Endothelial cell of umbilical vein (primary cell): ENCODE results near the gene MR1. TPM values are rescaled to one million over a fixed set of nuclear protein-coding genes. Genes with fewer than 3 reads are reported as not detected.

Experiments
- BruUV-seq: library from RNA; stranded (reverse); fragments of 400-500 nt; replicated peaks from 2 replicates; lab custom pipeline; 2021; lab: Mats Ljungman, UMichigan
- CTCF ChIA-PET: fragments of 300-600, 350-600 bp; sonication (Branson Sonifier 250); formaldehyde crosslinking; loops from one replicate; lab custom pipeline; 2021; ENCODE audit warnings: antibody characterized with exemption, inconsistent platforms; lab: Charles Lee
- POLR2A ChIA-PET: fragments of 300-600, 350-600 bp; sonication (Branson Sonifier 250); formaldehyde crosslinking; loops from one replicate; lab custom pipeline; 2021; ENCODE audit warnings: antibody characterized with exemption, inconsistent platforms; lab: Charles Lee
- DNase-seq: peaks from one replicate; pipeline ENCODE4 v3.0.0-alpha.2; 2011; ENCODE audit warnings: low read depth, low spot score
- FAIRE-seq: peaks from 2 replicates; lab custom pipeline; 2011; peaks lifted over from hg19 to GRCh38; lab: Jason Lieb, UNC
- H2AFZ ChIP-seq: 2 replicates; pipeline ENCODE4 v1.6.0; 2012; ENCODE audit warnings: low read depth, low read length, control low read depth, inconsistent platforms
- H3K27ac ChIP-seq: 2 replicates; pipeline ENCODE4 v1.5.1; 2011; ENCODE audit warnings: low read depth, mild to moderate bottlenecking, control low read depth, low read length, moderate library complexity; ENCODE audit not compliant: insufficient read depth
- H3K27me3 ChIP-seq, 2 experiments: 2 replicates each; pipeline versions ENCODE4 v1.6.0 to v1.6.1; 2011; ENCODE audit warnings: low read length in 2 of 2, mixed read lengths in 1 of 2; ENCODE audit not compliant: control insufficient read depth in 2 of 2, insufficient read depth in 2 of 2
- H3K36me3 ChIP-seq, 2 experiments: 2 replicates in 1 of 2; 3 replicates in 1 of 2; pipeline ENCODE4 v1.5.1; 2011; ENCODE audit warnings: low read length in 2 of 2, mild to moderate bottlenecking in 1 of 2, moderate library complexity in 1 of 2; ENCODE audit not compliant: control insufficient read depth in 2 of 2, insufficient read depth in 2 of 2; ENCODE audit errors: extremely low read depth in 1 of 2
- H3K4me1 ChIP-seq: 3 replicates; pipeline ENCODE4 v1.5.1; 2011; ENCODE audit warnings: mild to moderate bottlenecking, low read length; ENCODE audit not compliant: control insufficient read depth, insufficient read depth; ENCODE audit errors: extremely low read depth
- H3K4me2 ChIP-seq: 2 replicates; pipeline ENCODE4 v1.6.1; 2011; ENCODE audit warnings: low read length, control low read depth, mixed read lengths; ENCODE audit not compliant: insufficient read depth
- H3K4me3 ChIP-seq, 3 experiments: fragments of 200-600 bp in 1 of 3; sonication (generic), shearing (Covaris generic) in 1 of 3; replicated peaks in 1 of 3; 2 replicates each; pipeline ENCODE4 v1.5.1; 2011 to 2016; ENCODE audit warnings: control low read depth in 3 of 3, low read length in 3 of 3, mild to moderate bottlenecking in 2 of 3, inconsistent platforms in 1 of 3, low read depth in 1 of 3, moderate library complexity in 1 of 3; ENCODE audit not compliant: insufficient read depth in 1 of 3
- H3K79me2 ChIP-seq: 2 replicates; pipeline ENCODE4 v1.6.0; 2012; ENCODE audit warnings: low read length, inconsistent platforms; ENCODE audit not compliant: control insufficient read depth, insufficient read depth
- H3K9ac ChIP-seq: replicated peaks from 2 replicates; pipeline ENCODE3; 2011; ENCODE audit warnings: low read length, control low read depth; ENCODE audit not compliant: insufficient read depth; ENCODE audit errors: extremely low read depth
- H3K9me1 ChIP-seq: replicated peaks from 3 replicates; pipeline ENCODE4 v1.6.0; 2011; ENCODE audit warnings: mild to moderate bottlenecking, low read length; ENCODE audit not compliant: control insufficient read depth, insufficient read depth; ENCODE audit errors: extremely low read depth
- H3K9me3 ChIP-seq: replicated peaks from 2 replicates; pipeline ENCODE4 v1.5.1; 2012; ENCODE audit warnings: low read length, inconsistent platforms; ENCODE audit not compliant: control insufficient read depth, insufficient read depth
- H4K20me1 ChIP-seq: replicated peaks from 2 replicates; pipeline ENCODE3; 2011; ENCODE audit warnings: mild to moderate bottlenecking, low read length; ENCODE audit not compliant: control insufficient read depth, insufficient read depth; ENCODE audit errors: extremely low read depth
- CTCF ChIP-seq, 2 donors: IDR thresholded peaks; 1 replicate in 1 of 2; 2 replicates in 1 of 2; pipeline ENCODE4 v1.5.1; 2011; ENCODE audit warnings: low read length in 2 of 2, mild to moderate bottlenecking in 2 of 2, moderate library complexity in 2 of 2, control low read depth in 1 of 2, inconsistent platforms in 1 of 2, low read depth in 1 of 2; ENCODE audit not compliant: insufficient read depth in 1 of 2; ENCODE audit errors: extremely low read depth in 1 of 2
- EZH2 ChIP-seq: IDR thresholded peaks from 2 replicates; pipeline ENCODE4 v1.6.1; 2012; ENCODE audit warnings: borderline replicate concordance, low read depth, mild to moderate bottlenecking, moderate library complexity, low read length, inconsistent platforms; ENCODE audit not compliant: severe bottlenecking
- FOS ChIP-seq: IDR thresholded peaks from 2 replicates; pipeline ENCODE4 v1.6.1; 2011; ENCODE audit warnings: mild to moderate bottlenecking, low read length, moderate library complexity, borderline replicate concordance; ENCODE audit not compliant: insufficient read depth
- GATA2 ChIP-seq: IDR thresholded peaks from 2 replicates; pipeline ENCODE4 v1.7.0; 2011; ENCODE audit warnings: low read depth, mild to moderate bottlenecking, moderate library complexity, mixed read lengths, low read length; ENCODE audit not compliant: insufficient read length, insufficient read depth
- JUN ChIP-seq: IDR thresholded peaks from 2 replicates; pipeline ENCODE4 v1.6.1; 2011; ENCODE audit warnings: borderline replicate concordance, low read depth; ENCODE audit not compliant: insufficient read length, insufficient read depth
- MAX ChIP-seq: IDR thresholded peaks from 2 replicates; pipeline ENCODE4 v1.6.1; 2011; ENCODE audit not compliant: insufficient read depth, insufficient read length
- MYC ChIP-seq: IDR thresholded peaks from one replicate; pipeline ENCODE4 v1.6.1; 2011; ENCODE audit warnings: mild to moderate bottlenecking, low read depth, low read length
- POLR2A ChIP-seq: IDR thresholded peaks from 2 replicates; pipeline ENCODE4 v1.6.1; 2012; ENCODE audit warnings: low read depth, mild to moderate bottlenecking, control low read depth, low read length
- POLR2AphosphoS5 ChIP-seq: IDR thresholded peaks from 2 replicates; pipeline ENCODE4 v1.6.1; 2012; ENCODE audit warnings: low read depth, mild to moderate bottlenecking, control low read depth, low read length, moderate library complexity; ENCODE audit not compliant: insufficient read depth
- dilution Hi-C: fragments of 300-500 bp; cut with MboI; formaldehyde crosslinking; loops from one replicate; pipeline ENCODE4 v1.15.0; 2019; ENCODE audit warnings: low sequenced_read_pairs; ENCODE audit not compliant: extremely low pct_ligation_motif_present
- intact Hi-C: fragments of 100-400 bp; cut with micrococcal nuclease; formaldehyde crosslinking; loops from one replicate; pipeline ENCODE4 v1.10.0; 2022
- polyA plus RNA-seq, 4 experiments: library from polyadenylated mRNA; depleted of rRNA in 3 of 4; stranded (reverse) in 3 of 4; unstranded in 1 of 4; fragments of >200 nt; gene quantifications; 2 replicates each; pipeline versions ENCODE4 v1.2.1 to v1.2.3, GENCODE V29; 2011 to 2012; ENCODE audit warnings: missing spikeins in 1 of 4
- total RNA-seq: library from RNA; stranded (reverse); gene quantifications from 2 replicates; pipeline ENCODE4 v1.2.3, GENCODE V29; 2021

MR1 gene
- total and polyA plus RNA-seq, 2 donors (not counting 3 experiments of a cell fraction or from before 2014, with no cell fraction given), result 1.3 to 2.5 TPM

- no peak for FAIRE-seq
- BruUV-seq, result no TSS peak
Measured at GRCh38 chr1:181064702-181065101, 30.9 kb downstream of the MR1 start.

More at GRCh38 chr1:181064702-181065101, 30.9 kb downstream of the MR1 start:
- intact Hi-C loops, result no loop called here
- no peaks in the 10 kb centered on the region for H3K4me1 ChIP-seq
- no peak for DNase-seq
- no peak overlapping the region for H2AFZ ChIP-seq
- POLR2A ChIA-PET, result no interaction called here
- no peak overlapping the region for H3K4me2 ChIP-seq
- no peaks in the 10 kb centered on the region for H4K20me1 ChIP-seq
- no peaks in the 10 kb centered on the region for H3K9me1 ChIP-seq
- no peak overlapping the region for H3K27ac ChIP-seq
- no peaks in the 10 kb centered on the region for H3K36me3 ChIP-seq
- no peaks in the 10 kb centered on the region for H3K79me2 ChIP-seq
- no peak overlapping the region for H3K4me3 ChIP-seq
- TF ChIP-seq CTCF (IDR thresholded peaks at IDR 0.05; ENCODE audit: extremely low read depth in 1 of 2, insufficient read depth in 1 of 2, low read depth in 1 of 2, low read length in 2 of 2) (no peak), EZH2 (no peak), FOS (no peak), MYC (no peak), POLR2AphosphoS5 (no peak), JUN (no peak), POLR2A (no peak), GATA2 (no peak), MAX (no peak)
- peaks cover 0 to 7% of the 10 kb centered on the region in 2 experiments for H3K27me3 ChIP-seq
- dilution Hi-C loops, result no loop called here
- CTCF ChIA-PET, result interaction anchor here (1.7 kb wide), 1 partner anchor 79 kb away, joined by 3 read pairs; no protein-coding TSS in a partner anchor
- H3K9ac ChIP-seq, result no peak overlapping the region
- H3K9me3 ChIP-seq, result no peaks in the 10 kb centered on the region
